ENCODE measurements around the gene RLBP1. TPM values are rescaled to one million over a fixed set of nuclear protein-coding genes. Genes with fewer than 3 reads are reported as not detected.

Gene RLBP1
- total RNA-seq, 1 donor from 2014 or later = not detected

DNA sequence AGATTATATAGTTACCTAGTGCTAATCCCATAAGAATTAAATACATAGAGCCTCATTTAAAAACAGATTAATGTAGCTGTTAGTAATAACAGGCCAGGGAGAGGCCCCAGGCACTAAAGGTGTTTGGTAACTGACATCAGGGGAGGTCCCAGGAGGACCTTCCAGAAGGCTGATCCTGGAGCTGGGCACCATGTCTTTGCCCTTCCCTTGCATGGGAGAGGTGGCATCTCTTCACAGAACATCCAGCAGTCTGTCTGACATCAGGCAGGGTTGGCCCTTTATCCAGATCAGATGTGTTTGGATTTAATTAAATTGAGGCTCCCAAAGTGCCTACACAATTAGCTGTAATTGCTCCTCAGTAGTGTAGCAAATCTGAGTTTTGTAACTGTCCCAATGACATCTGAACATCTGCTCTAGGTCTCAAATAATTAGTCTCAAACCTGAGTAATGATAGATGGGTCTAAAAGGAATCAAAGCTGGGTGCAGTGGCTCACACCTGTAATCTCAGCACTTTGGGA, 53.0 kb downstream of the RLBP1 start:
- Histone ChIP-seq H3K27me3 (ENCODE audit: control insufficient read depth, insufficient read depth, low read length) (no peaks in the 10 kb centered on the region), H3K36me3 (ENCODE audit: control insufficient read depth, insufficient read depth, low read length) (peaks cover 2% of the 10 kb centered on the region), H3K4me3 (ENCODE audit: low read depth, low read length) (no peak overlapping the region)
- FAIRE-seq (no peak), DNase-seq (ENCODE audit: low read depth) (no peak)
- TF ChIP-seq, protein P1, sequence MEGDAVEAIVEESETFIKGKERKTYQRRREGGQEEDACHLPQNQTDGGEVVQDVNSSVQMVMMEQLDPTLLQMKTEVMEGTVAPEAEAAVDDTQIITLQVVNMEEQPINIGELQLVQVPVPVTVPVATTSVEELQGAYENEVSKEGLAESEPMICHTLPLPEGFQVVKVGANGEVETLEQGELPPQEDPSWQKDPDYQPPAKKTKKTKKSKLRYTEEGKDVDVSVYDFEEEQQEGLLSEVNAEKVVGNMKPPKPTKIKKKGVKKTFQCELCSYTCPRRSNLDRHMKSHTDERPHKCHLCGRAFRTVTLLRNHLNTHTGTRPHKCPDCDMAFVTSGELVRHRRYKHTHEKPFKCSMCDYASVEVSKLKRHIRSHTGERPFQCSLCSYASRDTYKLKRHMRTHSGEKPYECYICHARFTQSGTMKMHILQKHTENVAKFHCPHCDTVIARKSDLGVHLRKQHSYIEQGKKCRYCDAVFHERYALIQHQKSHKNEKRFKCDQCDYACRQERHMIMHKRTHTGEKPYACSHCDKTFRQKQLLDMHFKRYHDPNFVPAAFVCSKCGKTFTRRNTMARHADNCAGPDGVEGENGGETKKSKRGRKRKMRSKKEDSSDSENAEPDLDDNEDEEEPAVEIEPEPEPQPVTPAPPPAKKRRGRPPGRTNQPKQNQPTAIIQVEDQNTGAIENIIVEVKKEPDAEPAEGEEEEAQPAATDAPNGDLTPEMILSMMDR (IDR thresholded peaks at IDR 0.05; ENCODE audit: insufficient read depth, low read length, severe bottlenecking) = no peak

DNA sequence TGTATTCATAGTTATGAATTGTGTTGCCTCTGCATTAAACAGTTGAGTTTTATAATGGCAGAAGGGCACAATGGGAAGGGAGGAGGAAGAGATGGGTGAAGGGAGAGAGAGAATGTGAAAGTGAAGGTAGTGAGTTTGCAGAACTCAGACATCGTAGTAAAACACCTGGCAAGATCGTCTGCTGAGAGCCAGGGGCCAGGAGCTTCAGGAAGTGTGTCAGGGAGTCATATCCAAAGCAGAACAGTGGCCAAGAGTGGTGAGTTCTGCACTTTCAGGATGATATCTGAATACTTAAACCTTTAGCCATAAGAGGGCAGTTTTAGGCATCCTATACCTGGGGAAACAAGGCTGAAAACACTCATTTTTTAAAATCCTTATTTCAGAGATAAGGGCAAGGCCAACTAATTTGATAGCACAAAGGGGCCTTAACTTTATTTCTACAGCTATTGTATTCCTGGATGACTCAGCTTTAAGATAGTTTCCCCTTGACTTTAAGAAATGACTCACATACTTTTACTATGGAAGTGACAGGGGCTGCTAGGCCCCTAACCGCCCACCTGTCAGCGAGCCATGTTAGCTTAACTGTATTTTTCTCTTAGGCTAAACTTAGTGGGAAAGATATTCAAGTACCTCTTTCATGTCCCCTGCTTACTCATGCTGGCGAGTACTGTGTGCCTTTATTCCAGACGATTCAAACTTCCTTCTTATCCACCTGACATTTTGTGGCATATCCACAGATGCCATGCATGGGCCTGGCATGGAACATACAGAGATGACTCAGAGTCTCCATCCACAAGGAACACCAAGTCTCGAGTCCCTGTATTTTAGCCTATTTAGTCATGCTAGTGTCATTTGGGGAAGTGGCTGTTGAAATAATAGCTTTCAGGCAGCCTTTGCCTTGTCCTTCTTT, 53.9 kb downstream of the RLBP1 start:
- DNase-seq (ENCODE audit: low read depth) (peak; percentile 95), FAIRE-seq (no peak)
- Histone ChIP-seq H3K27me3 (ENCODE audit: control insufficient read depth, insufficient read depth, low read length) (no peaks in the 10 kb centered on the region), H3K36me3 (ENCODE audit: control insufficient read depth, insufficient read depth, low read length) (peaks cover 2% of the 10 kb centered on the region), H3K4me3 (ENCODE audit: low read depth, low read length) (no peak overlapping the region)
- TF ChIP-seq, protein P1 (IDR thresholded peaks at IDR 0.05; ENCODE audit: insufficient read depth, low read length, severe bottlenecking) = no peak

DNA sequence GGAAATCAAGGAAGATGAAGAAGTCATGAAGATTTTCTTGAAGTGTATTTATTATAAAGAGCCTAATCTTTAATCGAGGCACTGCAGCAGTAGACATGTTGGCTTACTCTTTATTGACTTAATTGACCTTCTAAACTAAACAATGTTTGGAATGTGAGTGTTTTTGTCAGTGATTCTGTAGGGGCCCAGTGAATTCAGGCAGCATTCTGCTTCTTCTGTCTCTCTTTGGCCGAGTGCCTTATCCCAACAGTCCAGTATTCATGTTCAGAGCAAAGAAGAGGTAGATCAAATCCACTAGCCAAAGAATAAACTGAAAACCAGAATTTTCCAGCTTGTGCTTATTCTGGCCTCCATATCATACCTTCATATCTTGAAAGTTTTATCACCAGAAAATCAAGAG, 55.7 kb downstream of the RLBP1 start:
- no peak for DNase-seq (ENCODE audit: low read depth)
- FAIRE-seq = no peak
- TF ChIP-seq, protein P1 (IDR thresholded peaks at IDR 0.05; ENCODE audit: insufficient read depth, low read length, severe bottlenecking) = no peak
- Histone ChIP-seq H3K27me3 (ENCODE audit: control insufficient read depth, insufficient read depth, low read length) (no peaks in the 10 kb centered on the region), H3K4me3 (ENCODE audit: low read depth, low read length) (no peak overlapping the region), H3K36me3 (ENCODE audit: control insufficient read depth, insufficient read depth, low read length) (peaks cover 2% of the 10 kb centered on the region)

DNA sequence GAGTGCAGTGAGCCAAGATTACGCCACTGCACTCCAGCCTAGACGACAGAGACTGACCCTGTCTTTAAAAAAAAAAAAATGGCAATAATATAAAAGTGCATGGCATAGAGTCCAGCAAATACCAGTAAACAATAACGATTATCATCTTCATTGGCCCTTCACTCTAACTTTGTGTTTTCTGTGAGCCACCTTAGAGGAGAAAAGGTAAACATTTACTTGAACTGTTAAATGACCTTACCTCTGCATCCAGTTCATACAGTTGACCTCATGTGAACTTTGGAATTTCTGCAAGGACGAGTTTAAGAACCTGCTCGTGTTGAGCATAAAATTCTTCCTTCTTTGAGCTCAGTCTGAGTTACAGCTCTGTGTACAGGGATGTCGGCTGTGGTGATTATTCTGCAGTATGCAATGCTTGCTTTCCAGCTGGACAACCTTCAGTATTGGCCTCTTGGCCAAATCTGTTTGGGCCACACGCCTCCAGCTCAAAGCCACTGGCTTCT, 56.6 kb downstream of the RLBP1 start:
- DNase-seq (ENCODE audit: low read depth) = no peak

DNA sequence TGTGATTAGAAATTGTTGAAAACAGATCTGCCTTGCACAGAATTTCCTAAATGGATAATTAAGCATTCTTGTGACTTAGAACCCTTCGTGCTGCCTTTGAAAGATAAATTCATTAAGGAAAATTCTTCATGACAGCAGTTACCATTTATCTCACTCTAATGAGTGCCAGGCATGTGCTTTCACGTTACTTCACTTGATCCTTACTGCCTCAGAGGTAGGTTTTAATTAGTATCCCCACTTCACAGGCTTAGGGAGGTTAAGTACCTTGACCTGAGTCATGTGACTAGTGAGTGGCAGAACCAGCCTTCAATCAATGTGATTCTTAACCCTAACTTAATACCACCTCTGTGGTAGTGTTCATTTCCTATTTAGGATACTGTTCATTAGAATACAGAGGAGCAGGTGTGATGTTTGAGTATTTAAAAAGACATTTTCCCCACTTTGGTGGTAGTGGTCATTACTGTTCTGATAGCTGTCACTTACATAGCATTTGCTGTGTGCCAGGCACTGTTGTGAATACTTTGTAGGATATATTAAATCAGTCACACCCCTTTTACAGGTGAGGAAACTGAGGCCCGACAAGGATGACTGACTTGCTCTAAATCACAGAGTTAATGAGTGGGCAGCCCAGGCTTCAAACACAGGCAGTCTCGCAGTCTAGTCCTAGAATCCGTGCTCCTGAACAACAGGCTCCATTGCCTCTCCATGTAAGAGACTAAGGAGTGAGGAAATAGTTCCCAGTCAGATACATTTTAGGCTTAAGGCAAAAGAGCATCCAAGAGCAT, 57.9 kb downstream of the RLBP1 start:
- FAIRE-seq (no peak), DNase-seq (ENCODE audit: low read depth) (no peak)
- peaks cover 2% of the 10 kb centered on the region for H3K36me3 ChIP-seq (ENCODE audit: control insufficient read depth, insufficient read depth, low read length)
- TF ChIP-seq, protein P1 (IDR thresholded peaks at IDR 0.05; ENCODE audit: insufficient read depth, low read length, severe bottlenecking) = no peak
- no peaks in the 10 kb centered on the region for H3K27me3 ChIP-seq (ENCODE audit: control insufficient read depth, insufficient read depth, low read length)
- H3K4me3 ChIP-seq (ENCODE audit: low read depth, low read length) = no peak overlapping the region

More for the DNA sequence above, 56.6 kb downstream of the RLBP1 start:
- no peak for FAIRE-seq
- Histone ChIP-seq H3K36me3 (ENCODE audit: control insufficient read depth, insufficient read depth, low read length) (peaks cover 2% of the 10 kb centered on the region), H3K4me3 (ENCODE audit: low read depth, low read length) (no peak overlapping the region), H3K27me3 (ENCODE audit: control insufficient read depth, insufficient read depth, low read length) (no peaks in the 10 kb centered on the region)
- TF ChIP-seq, protein P1 (IDR thresholded peaks at IDR 0.05; ENCODE audit: insufficient read depth, low read length, severe bottlenecking) = no peak
